Caco-2 (cell line): Measurements from ENCODE around the gene HHIPL1. TPM values are rescaled to one million over a fixed set of nuclear protein-coding genes. Genes with fewer than 3 reads are reported as not detected.

ENCODE experiments used
- BruUV-seq: library from RNA; stranded (reverse); fragments of 400-500 nt; replicated peaks from 2 replicates; lab custom pipeline; 2021; lab: Mats Ljungman, UMichigan
- CTCF ChIA-PET: fragments of 300-600 bp; sonication (Branson Sonifier 250); formaldehyde crosslinking; loops from one replicate; lab custom pipeline; 2022; ENCODE audit warnings: antibody characterized with exemption; lab: Charles Lee
- POLR2A ChIA-PET: fragments of 300-600 bp; sonication (Branson Sonifier 250); formaldehyde crosslinking; loops from one replicate; lab custom pipeline; 2022; ENCODE audit warnings: antibody characterized with exemption; lab: Charles Lee
- DNase-seq, 2 experiments: peaks; one replicate each; pipeline versions ENCODE4 v3.0.0 to v3.0.0-alpha.2; 2020 to 2022
- H3K27me3 ChIP-seq: replicated peaks from 2 replicates; pipeline ENCODE4 v1.6.0; 2011; ENCODE audit warnings: low read length; ENCODE audit not compliant: control insufficient read depth, insufficient read depth
- H3K36me3 ChIP-seq: 2 replicates; pipeline ENCODE4 v1.5.1; 2011; ENCODE audit warnings: low read length; ENCODE audit not compliant: control insufficient read depth, insufficient read depth
- H3K4me1 ChIP-seq: fragments of 250-450 bp; sonication (Bioruptor Pico); 2 replicates; pipeline ENCODE4 v1.5.1; 2020; ENCODE audit warnings: mild to moderate bottlenecking
- H3K4me3 ChIP-seq: 2 replicates; pipeline ENCODE4 v1.5.1; 2011; ENCODE audit warnings: low read depth, mild to moderate bottlenecking, control low read depth, low read length
- H3K9me3 ChIP-seq: fragments of 250-450 bp; sonication (Bioruptor Pico); 2 replicates; pipeline ENCODE4 v1.5.1; 2020; ENCODE audit warnings: mild to moderate bottlenecking, moderate library complexity
- H3K27ac Mint-ChIP-seq: one replicate; pipeline ENCODE4 v1.8.0; 2022; ENCODE audit warnings: mixed read lengths; ENCODE audit not compliant: unreplicated experiment
- H3K27me3 Mint-ChIP-seq: one replicate; pipeline ENCODE4 v1.8.0; 2022; ENCODE audit warnings: mixed read lengths; ENCODE audit not compliant: insufficient read depth, unreplicated experiment
- H3K36me3 Mint-ChIP-seq: one replicate; pipeline ENCODE4 v1.8.0; 2022; ENCODE audit warnings: mild to moderate bottlenecking, mixed read lengths; ENCODE audit not compliant: insufficient read depth, unreplicated experiment
- H3K4me1 Mint-ChIP-seq: one replicate; pipeline ENCODE4 v1.8.0; 2022; ENCODE audit warnings: low read depth, mixed read lengths; ENCODE audit not compliant: unreplicated experiment
- H3K4me3 Mint-ChIP-seq: one replicate; pipeline ENCODE4 v1.8.0; 2022; ENCODE audit warnings: mild to moderate bottlenecking, moderate library complexity, mixed read lengths; ENCODE audit not compliant: unreplicated experiment
- H3K9me3 Mint-ChIP-seq: one replicate; pipeline ENCODE4 v1.8.0; 2022; ENCODE audit warnings: mixed read lengths; ENCODE audit not compliant: unreplicated experiment
- CTCF ChIP-seq, 2 experiments: fragments of 200-600 bp in 1 of 2; IDR thresholded peaks; 1 replicate in 1 of 2; 2 replicates in 1 of 2; pipeline versions ENCODE4 v1.5.1 to v1.8.0; 2011 to 2022; ENCODE audit warnings: antibody characterized with exemption in 1 of 2, control low read depth in 1 of 2, inconsistent platforms in 1 of 2, low read depth in 1 of 2, low read length in 1 of 2, mild to moderate bottlenecking in 1 of 2, moderate library complexity in 1 of 2; ENCODE audit not compliant: insufficient read depth in 1 of 2, severe bottlenecking in 1 of 2, unreplicated experiment in 1 of 2
- intact Hi-C: fragments of 100-400 bp; cut with micrococcal nuclease; formaldehyde crosslinking; loops from one replicate; pipeline ENCODE4 v1.10.0; 2022; ENCODE audit not compliant: unreplicated experiment
- total RNA-seq: library from RNA; stranded (reverse); gene quantifications from 2 replicates; pipeline ENCODE4 v1.2.3, GENCODE V29; 2022

HHIPL1 gene
- total RNA-seq, 1 experiment from 2014 or later, result 2.9 TPM

GRCh38 chr14:99663386-99664057 lies 18.6 kb downstream of the HHIPL1 start:
- H3K27me3 ChIP-seq, result no peaks in the 10 kb centered on the region
- H3K4me1 ChIP-seq, result no peaks in the 10 kb centered on the region
- no peaks in the 10 kb centered on the region for H3K36me3 ChIP-seq
- H3K27me3 Mint-ChIP-seq, result no peaks in the 10 kb centered on the region
- H3K9me3 Mint-ChIP-seq, result no peaks in the 10 kb centered on the region
- H3K9me3 ChIP-seq, result no peaks in the 10 kb centered on the region
- H3K4me3 ChIP-seq, result no peak overlapping the region
- no peak overlapping the region for H3K27ac Mint-ChIP-seq
- no peak overlapping the region for H3K4me3 Mint-ChIP-seq
- TF ChIP-seq CTCF (IDR thresholded peaks at IDR 0.05; ENCODE audit: insufficient read depth in 1 of 2, low read depth in 1 of 2, low read length in 1 of 2, severe bottlenecking in 1 of 2, unreplicated experiment in 1 of 2), result no peak
- no peaks in the 10 kb centered on the region for H3K4me1 Mint-ChIP-seq
- intact Hi-C loops, result no loop called here
- ChIA-PET POLR2A (no interaction called here), CTCF (no interaction called here)
- no TSS peak for BruUV-seq
- DNase-seq, result no peak
- peaks cover 4% of the 10 kb centered on the region for H3K36me3 Mint-ChIP-seq

- Histone ChIP-seq H3K4me3 (no peak overlapping the region), H3K9me3 (no peaks in the 10 kb centered on the region), H3K4me1 (no peaks in the 10 kb centered on the region), H3K27me3 (no peaks in the 10 kb centered on the region), H3K36me3 (no peaks in the 10 kb centered on the region)
- no peak overlapping the region for H3K4me3 Mint-ChIP-seq
- TF ChIP-seq CTCF (IDR thresholded peaks at IDR 0.05; ENCODE audit: insufficient read depth in 1 of 2, low read depth in 1 of 2, low read length in 1 of 2, severe bottlenecking in 1 of 2, unreplicated experiment in 1 of 2), result no peak
- no peaks in the 10 kb centered on the region for H3K27me3 Mint-ChIP-seq
- intact Hi-C loops, result no loop called here
- DNase-seq, result no peak
- no peaks in the 10 kb centered on the region for H3K9me3 Mint-ChIP-seq
- H3K4me1 Mint-ChIP-seq, result no peaks in the 10 kb centered on the region
- H3K36me3 Mint-ChIP-seq, result peaks cover 4% of the 10 kb centered on the region
- no peak overlapping the region for H3K27ac Mint-ChIP-seq
- POLR2A ChIA-PET, result no interaction called here
- no TSS peak for BruUV-seq
- CTCF ChIA-PET, result interaction anchor here (0.6 to 1.4 kb wide), 2 partner anchors 19 to 262 kb away, joined by 3 read pairs; no protein-coding TSS in a partner anchor
Measured at GRCh38 chr14:99664058-99664936, 19.4 kb downstream of the HHIPL1 start.

GRCh38 chr14:99664937-99665273 lies 20.0 kb downstream of the HHIPL1 start:
- Mint-ChIP-seq H3K4me3 (no peak overlapping the region), H3K9me3 (no peaks in the 10 kb centered on the region), H3K27me3 (no peaks in the 10 kb centered on the region), H3K4me1 (no peaks in the 10 kb centered on the region), H3K27ac (no peak overlapping the region), H3K36me3 (peaks cover 4% of the 10 kb centered on the region)
- no TSS peak for BruUV-seq
- Histone ChIP-seq H3K4me1 (no peaks in the 10 kb centered on the region), H3K4me3 (no peak overlapping the region), H3K27me3 (no peaks in the 10 kb centered on the region), H3K9me3 (no peaks in the 10 kb centered on the region), H3K36me3 (no peaks in the 10 kb centered on the region)
- no peak for TF ChIP-seq CTCF (IDR thresholded peaks at IDR 0.05; ENCODE audit: insufficient read depth in 1 of 2, low read depth in 1 of 2, low read length in 1 of 2, severe bottlenecking in 1 of 2, unreplicated experiment in 1 of 2)
- CTCF ChIA-PET, result interaction anchor here (0.6 to 1.4 kb wide), 2 partner anchors 19 to 263 kb away, joined by 3 read pairs; no protein-coding TSS in a partner anchor
- DNase-seq, result no peak
- POLR2A ChIA-PET, result no interaction called here
- intact Hi-C loops, result no loop called here
